GM13976 (cell line): ENCODE measurements around the gene NAT14.

Source experiments
- DNase-seq: peaks from one replicate; pipeline ENCODE4 v3.0.0; 2012; ENCODE audit warnings: low spot score
- in situ Hi-C: fragments of 300-500 bp; cut with MboI; formaldehyde crosslinking; loops from one replicate; pipeline ENCODE4 v1.12.0; 2022; ENCODE audit warnings: low sequenced_read_pairs, mixed read lengths, inconsistent platforms; ENCODE audit not compliant: unreplicated experiment
- TF ChIP-seq, protein P1 (sequence below): IDR thresholded peaks from 2 replicates; pipeline ENCODE4 v1.5.1; 2012; ENCODE audit warnings: borderline replicate concordance, mild to moderate bottlenecking; ENCODE audit not compliant: insufficient read depth; ENCODE audit errors: extremely low read depth, missing control alignments, control extremely low read depth

Gene NAT14

DNA sequence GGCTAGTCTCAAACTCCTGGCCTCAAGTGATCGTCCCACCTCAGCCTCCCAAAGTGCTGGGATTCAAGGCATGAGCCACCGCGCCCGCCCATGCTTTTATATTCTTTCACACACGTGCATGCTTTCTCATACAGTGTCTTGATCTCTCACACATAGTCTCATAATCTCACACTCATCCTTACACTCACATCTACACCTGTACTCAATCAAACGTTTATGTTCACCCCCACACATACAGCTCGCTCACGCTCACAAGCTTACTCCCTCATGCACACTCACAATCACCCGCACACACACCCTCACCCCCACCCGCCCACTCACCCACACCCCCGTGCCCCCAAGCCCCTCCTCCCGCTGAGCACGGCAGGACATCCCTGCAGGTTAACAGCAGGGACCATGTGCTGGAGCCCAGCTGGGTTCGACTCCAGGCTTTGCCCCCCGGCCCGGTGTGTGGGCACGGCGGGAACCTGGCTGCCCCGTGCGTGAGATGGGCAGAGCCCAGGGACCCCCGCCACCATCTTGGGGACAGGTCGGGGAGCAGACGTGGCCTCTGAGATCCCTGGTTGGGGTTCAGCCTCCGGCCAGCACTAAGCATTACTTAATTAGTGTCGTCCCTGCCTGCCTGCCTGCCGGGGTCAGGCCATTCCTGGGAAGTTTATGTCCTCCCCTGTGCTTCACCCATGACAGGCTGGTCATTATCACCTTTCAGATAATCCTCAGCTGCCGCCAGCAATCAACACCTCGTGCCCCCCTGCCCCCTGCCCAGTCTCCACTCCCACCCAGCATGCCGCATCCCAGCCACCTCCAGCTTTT lies 40.5 kb downstream of the NAT14 start:
- TF ChIP-seq, protein P1, sequence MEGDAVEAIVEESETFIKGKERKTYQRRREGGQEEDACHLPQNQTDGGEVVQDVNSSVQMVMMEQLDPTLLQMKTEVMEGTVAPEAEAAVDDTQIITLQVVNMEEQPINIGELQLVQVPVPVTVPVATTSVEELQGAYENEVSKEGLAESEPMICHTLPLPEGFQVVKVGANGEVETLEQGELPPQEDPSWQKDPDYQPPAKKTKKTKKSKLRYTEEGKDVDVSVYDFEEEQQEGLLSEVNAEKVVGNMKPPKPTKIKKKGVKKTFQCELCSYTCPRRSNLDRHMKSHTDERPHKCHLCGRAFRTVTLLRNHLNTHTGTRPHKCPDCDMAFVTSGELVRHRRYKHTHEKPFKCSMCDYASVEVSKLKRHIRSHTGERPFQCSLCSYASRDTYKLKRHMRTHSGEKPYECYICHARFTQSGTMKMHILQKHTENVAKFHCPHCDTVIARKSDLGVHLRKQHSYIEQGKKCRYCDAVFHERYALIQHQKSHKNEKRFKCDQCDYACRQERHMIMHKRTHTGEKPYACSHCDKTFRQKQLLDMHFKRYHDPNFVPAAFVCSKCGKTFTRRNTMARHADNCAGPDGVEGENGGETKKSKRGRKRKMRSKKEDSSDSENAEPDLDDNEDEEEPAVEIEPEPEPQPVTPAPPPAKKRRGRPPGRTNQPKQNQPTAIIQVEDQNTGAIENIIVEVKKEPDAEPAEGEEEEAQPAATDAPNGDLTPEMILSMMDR: no peak
- in situ Hi-C loops: no loop called here
- no peak for DNase-seq

GRCh38 chr19:55526216-55527196 lies 41.5 kb downstream of the NAT14 start:
- TF ChIP-seq, protein P1: no peak
- no peak for DNase-seq
- in situ Hi-C loops: no loop called here

GRCh38 chr19:55527197-55528029 lies 42.4 kb downstream of the NAT14 start:
- no peak for DNase-seq
- TF ChIP-seq, protein P1: no peak
- in situ Hi-C loops: no loop called here

GRCh38 chr19:55528030-55528803 lies 43.2 kb downstream of the NAT14 start:
- DNase-seq: no peak
- TF ChIP-seq, protein P1: no peak
- in situ Hi-C loops: no loop called here

GRCh38 chr19:55529636-55530234 lies 44.7 kb downstream of the NAT14 start:
- in situ Hi-C loops: no loop called here
- DNase-seq: no peak
- TF ChIP-seq, protein P1: no peak
